Fibroblast of pulmonary artery (primary cell): ENCODE measurements around the gene RELL2.

Experiments used
- DNase-seq: peaks from one replicate; pipeline ENCODE4 v3.0.0-alpha.2; 2010; ENCODE audit warnings: low read depth
- H3K4me3 ChIP-seq: replicated peaks from 2 replicates; pipeline ENCODE4 v1.5.1; 2011; ENCODE audit warnings: low read depth, mild to moderate bottlenecking, control low read depth, low read length, moderate library complexity
- CTCF ChIP-seq: IDR thresholded peaks from 2 replicates; pipeline ENCODE4 v1.5.1; 2011; ENCODE audit warnings: mild to moderate bottlenecking, control low read depth, low read length, inconsistent platforms; ENCODE audit errors: missing control alignments

The RELL2 gene

GRCh38 chr5:141636413-141637122, at the start of gene RELL2, which contains the start of gene HDAC3:
Gene RELL2, plus strand, starts transcription at chr5:141636997. Its CDS starts 1,229 bp downstream, at chr5:141638226.
Gene HDAC3, minus strand, starts transcription at chr5:141636849. Its CDS starts 59 bp downstream, at chr5:141636790.
- TF ChIP-seq CTCF = no peak
- peak; percentile 91 for DNase-seq
- peak within 1 kb of the TSS; percentile 98 for H3K4me3 ChIP-seq

- no peak overlapping the region for H3K4me3 ChIP-seq
- no peak for TF ChIP-seq CTCF
- no peak for DNase-seq
Observed at GRCh38 chr5:141590127-141590526, 46.7 kb upstream of the RELL2 start.

GRCh38 chr5:141596867-141597266, 39.9 kb upstream of the RELL2 start:
- no peak overlapping the region for H3K4me3 ChIP-seq
- no peak for DNase-seq
- TF ChIP-seq CTCF = no peak

GRCh38 chr5:141597394-141597793, 39.4 kb upstream of the RELL2 start:
- H3K4me3 ChIP-seq = no peak overlapping the region
- DNase-seq = no peak
- no peak for TF ChIP-seq CTCF

GRCh38 chr5:141597814-141598213, 39.0 kb upstream of the RELL2 start:
- TF ChIP-seq CTCF = no peak
- no peak for DNase-seq
- H3K4me3 ChIP-seq = no peak overlapping the region

GRCh38 chr5:141598391-141599345, 38.1 kb upstream of the RELL2 start:
- no peak for TF ChIP-seq CTCF
- DNase-seq = no peak
- no peak overlapping the region for H3K4me3 ChIP-seq
